HEK293 (cell line): ENCODE measurements around the gene CLEC12A.

Source experiments
- CTCF ChIA-PET: fragments of 350-600 bp; formaldehyde crosslinking; extraction: SDS; loops from one replicate; lab custom pipeline; 2021; ENCODE audit warnings: antibody characterized with exemption; lab: Yijun Ruan, JAX
- POLR2A ChIA-PET: fragments of 300-600 bp; formaldehyde crosslinking; extraction: SDS; loops from one replicate; lab custom pipeline; 2020; ENCODE audit warnings: antibody characterized with exemption, inconsistent platforms; lab: Yijun Ruan, JAX
- H3K27ac ChIP-seq: fragments of 200-500 bp; sonication (Bioruptor generic); 2 replicates; pipeline ENCODE4 v1.5.1; 2014; ENCODE audit warnings: low read depth, low read length, control low read depth, inconsistent platforms; ENCODE audit errors: extremely low read depth
- H3K36me3 ChIP-seq, 2 experiments: fragments of 200-500 bp in 1 of 2; sonication (Bioruptor generic) in 1 of 2; 1 replicate in 1 of 2; 2 replicates in 1 of 2; pipeline ENCODE4 v1.5.1; 2014 to 2017; ENCODE audit warnings: inconsistent platforms in 2 of 2, low read length in 2 of 2; ENCODE audit not compliant: control insufficient read depth in 2 of 2, insufficient read depth in 1 of 2
- H3K4me1 ChIP-seq: fragments of 200-500 bp; sonication (Bioruptor generic); 2 replicates; pipeline ENCODE4 v1.5.1; 2014; ENCODE audit warnings: mild to moderate bottlenecking, low read length, inconsistent platforms; ENCODE audit not compliant: control insufficient read depth, insufficient read depth
- H3K4me3 ChIP-seq: 2 replicates; pipeline ENCODE4 v1.5.1; 2011; ENCODE audit warnings: low read depth, mild to moderate bottlenecking, control low read depth, low read length, moderate library complexity
- H3K9me3 ChIP-seq: fragments of 200-500 bp; sonication (Bioruptor generic); 2 replicates; pipeline ENCODE4 v1.5.1; 2014; ENCODE audit warnings: low read depth, low read length, inconsistent platforms; ENCODE audit not compliant: control insufficient read depth, insufficient read depth
- GLI2 ChIP-seq: fragments of 450-650 bp; formaldehyde crosslinking; IDR thresholded peaks from 2 replicates; pipeline ENCODE4; 2017; ENCODE audit warnings: missing biosample characterization, missing genetic modification characterization, low read depth, borderline replicate concordance
- GLIS1 ChIP-seq: fragments of 450-650 bp; formaldehyde crosslinking; IDR thresholded peaks from 2 replicates; pipeline ENCODE4 v1.5.1; 2016; ENCODE audit warnings: missing biosample characterization, missing genetic modification characterization
- GLIS2 ChIP-seq: fragments of 450-650 bp; formaldehyde crosslinking; IDR thresholded peaks from 2 replicates; pipeline ENCODE4 v1.5.1; 2016; ENCODE audit warnings: missing biosample characterization, missing genetic modification characterization
- KLF16 ChIP-seq: fragments of 450-650 bp; formaldehyde crosslinking; IDR thresholded peaks from 2 replicates; pipeline ENCODE4 v1.5.1; 2017; ENCODE audit warnings: missing biosample characterization, missing genetic modification characterization
- PRDM1 ChIP-seq: fragments of 450-650 bp; formaldehyde crosslinking; IDR thresholded peaks from 2 replicates; pipeline ENCODE4; 2016; ENCODE audit warnings: missing biosample characterization, missing genetic modification characterization
- WT1 ChIP-seq: fragments of 450-650 bp; formaldehyde crosslinking; IDR thresholded peaks from 2 replicates; pipeline ENCODE4 v1.5.1; 2016; ENCODE audit warnings: missing biosample characterization, missing genetic modification characterization
- YY1 ChIP-seq: fragments of 450-650 bp; formaldehyde crosslinking; IDR thresholded peaks from 2 replicates; pipeline ENCODE4 v1.5.1; 2018; ENCODE audit warnings: missing biosample characterization, missing genetic modification characterization
- ZBTB1 ChIP-seq: fragments of 450-650 bp; formaldehyde crosslinking; IDR thresholded peaks from 2 replicates; pipeline ENCODE4 v1.5.1; 2016; ENCODE audit warnings: missing biosample characterization, missing genetic modification characterization
- ZBTB7A ChIP-seq: fragments of 450-650 bp; formaldehyde crosslinking; IDR thresholded peaks from 2 replicates; pipeline ENCODE4 v1.5.1; 2016; ENCODE audit warnings: low read depth, missing biosample characterization, missing genetic modification characterization
- ZIC2 ChIP-seq: fragments of 450-650 bp; formaldehyde crosslinking; IDR thresholded peaks from 2 replicates; pipeline ENCODE4 v1.5.1; 2016; ENCODE audit warnings: missing biosample characterization, missing genetic modification characterization
- ZNF175 ChIP-seq: fragments of 450-650 bp; formaldehyde crosslinking; IDR thresholded peaks from 2 replicates; pipeline ENCODE4 v1.5.1; 2016; ENCODE audit warnings: missing biosample characterization, missing genetic modification characterization
- ZNF2 ChIP-seq: fragments of 450-650 bp; formaldehyde crosslinking; IDR thresholded peaks from 2 replicates; pipeline ENCODE4 v1.5.1; 2016; ENCODE audit warnings: missing biosample characterization, missing genetic modification characterization
- ZNF248 ChIP-seq: fragments of 450-650 bp; formaldehyde crosslinking; IDR thresholded peaks from 2 replicates; pipeline ENCODE4 v1.5.1; 2017; ENCODE audit warnings: missing biosample characterization, missing genetic modification characterization
- ZNF280D ChIP-seq: fragments of 450-650 bp; formaldehyde crosslinking; IDR thresholded peaks from 2 replicates; pipeline ENCODE4 v1.5.1; 2016; ENCODE audit warnings: missing biosample characterization, missing genetic modification characterization
- ZNF404 ChIP-seq: fragments of 450-650 bp; formaldehyde crosslinking; IDR thresholded peaks from 2 replicates; pipeline ENCODE4 v1.5.1; 2017; ENCODE audit warnings: missing biosample characterization, missing genetic modification characterization
- ZNF416 ChIP-seq: fragments of 450-650 bp; formaldehyde crosslinking; IDR thresholded peaks from 2 replicates; pipeline ENCODE4 v1.5.1; 2016; ENCODE audit warnings: missing biosample characterization, missing genetic modification characterization
- ZNF501 ChIP-seq: fragments of 450-650 bp; formaldehyde crosslinking; IDR thresholded peaks from 2 replicates; pipeline ENCODE4 v1.5.1; 2016; ENCODE audit warnings: missing biosample characterization, missing genetic modification characterization
- ZNF514 ChIP-seq: fragments of 450-650 bp; formaldehyde crosslinking; IDR thresholded peaks from 2 replicates; pipeline ENCODE4 v1.5.1; 2016; ENCODE audit warnings: missing biosample characterization, missing genetic modification characterization
- ZNF670 ChIP-seq: fragments of 450-650 bp; formaldehyde crosslinking; IDR thresholded peaks from 2 replicates; pipeline ENCODE4 v1.5.1; 2016; ENCODE audit warnings: missing biosample characterization, missing genetic modification characterization, low read depth
- TF ChIP-seq, protein P1 (sequence below): fragments of 450-650 bp; formaldehyde crosslinking; IDR thresholded peaks from 2 replicates; pipeline ENCODE4 v1.5.1; 2016; ENCODE audit warnings: missing biosample characterization, missing genetic modification characterization
- TF ChIP-seq, protein P2 (sequence below): fragments of 450-650 bp; formaldehyde crosslinking; IDR thresholded peaks from 2 replicates; pipeline ENCODE4 v1.5.1; 2016; ENCODE audit warnings: missing biosample characterization, missing genetic modification characterization
- TF ChIP-seq, protein P3 (sequence below): fragments of 450-650 bp; formaldehyde crosslinking; IDR thresholded peaks from 2 replicates; pipeline ENCODE4 v1.5.1; 2016; ENCODE audit warnings: missing biosample characterization, missing genetic modification characterization
- TF ChIP-seq, protein P4 (sequence below): fragments of 450-650 bp; formaldehyde crosslinking; IDR thresholded peaks from 2 replicates; pipeline ENCODE4 v1.5.1; 2016; ENCODE audit warnings: missing biosample characterization, missing genetic modification characterization

CLEC12A gene

GRCh38 chr12:9947674-9948073 is 23.5 kb upstream of the CLEC12A start:
- no peaks in the 10 kb centered on the region for H3K36me3 ChIP-seq
- no peak overlapping the region for H3K27ac ChIP-seq
- H3K9me3 ChIP-seq: no peaks in the 10 kb centered on the region
- TF ChIP-seq ZNF2 (tag by site-specific recombination) (no peak), GLI2 (tag by site-specific recombination) (no peak), ZNF670 (no peak), WT1 (tag by site-specific recombination) (no peak)
- CTCF ChIA-PET: no interaction called here
- no peaks in the 10 kb centered on the region; the same call in 1 of the 2 replicates for H3K4me1 ChIP-seq
- no peak overlapping the region for H3K4me3 ChIP-seq
- POLR2A ChIA-PET: no interaction called here

DNA sequence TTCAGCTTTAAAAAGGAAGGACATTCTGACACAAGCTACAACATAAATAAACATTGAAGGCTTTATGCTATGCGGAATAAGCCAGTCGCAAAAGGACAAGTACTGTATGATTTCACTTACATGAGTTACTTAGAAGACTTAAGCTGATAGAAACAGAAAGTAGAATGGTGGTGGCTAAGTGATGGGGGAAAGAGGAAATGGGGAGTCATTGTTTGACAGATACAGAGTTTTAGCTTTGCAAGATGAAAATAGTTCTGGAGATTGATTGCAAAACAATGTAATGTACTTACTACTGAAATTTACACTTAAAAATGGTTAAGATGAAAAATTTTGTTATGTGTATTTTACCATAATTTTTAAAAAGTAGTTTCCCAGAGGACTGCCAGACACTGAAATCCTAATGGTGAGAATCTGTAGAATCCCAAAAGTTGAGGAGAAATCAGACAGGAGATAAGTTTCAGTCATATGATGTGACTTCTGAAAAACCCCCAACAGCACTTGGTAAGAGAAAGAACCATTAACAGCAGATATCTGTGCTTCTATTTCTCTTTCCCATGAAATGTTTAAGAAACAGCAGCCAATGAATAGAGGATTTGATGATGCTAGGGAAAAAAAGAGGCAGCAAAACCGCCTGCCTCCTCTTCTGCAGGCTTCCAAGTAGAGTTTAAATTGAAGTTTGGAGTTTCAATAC is 22.5 kb upstream of the CLEC12A start:
- no peak overlapping the region for H3K27ac ChIP-seq
- H3K4me3 ChIP-seq: no peak overlapping the region
- POLR2A ChIA-PET: no interaction called here
- CTCF ChIA-PET: no interaction called here
- no peaks in the 10 kb centered on the region for H3K9me3 ChIP-seq
- H3K4me1 ChIP-seq: no peaks in the 10 kb centered on the region
- H3K36me3 ChIP-seq: no peaks in the 10 kb centered on the region
- no peak for TF ChIP-seq ZNF280D
- TF ChIP-seq, protein P1, sequence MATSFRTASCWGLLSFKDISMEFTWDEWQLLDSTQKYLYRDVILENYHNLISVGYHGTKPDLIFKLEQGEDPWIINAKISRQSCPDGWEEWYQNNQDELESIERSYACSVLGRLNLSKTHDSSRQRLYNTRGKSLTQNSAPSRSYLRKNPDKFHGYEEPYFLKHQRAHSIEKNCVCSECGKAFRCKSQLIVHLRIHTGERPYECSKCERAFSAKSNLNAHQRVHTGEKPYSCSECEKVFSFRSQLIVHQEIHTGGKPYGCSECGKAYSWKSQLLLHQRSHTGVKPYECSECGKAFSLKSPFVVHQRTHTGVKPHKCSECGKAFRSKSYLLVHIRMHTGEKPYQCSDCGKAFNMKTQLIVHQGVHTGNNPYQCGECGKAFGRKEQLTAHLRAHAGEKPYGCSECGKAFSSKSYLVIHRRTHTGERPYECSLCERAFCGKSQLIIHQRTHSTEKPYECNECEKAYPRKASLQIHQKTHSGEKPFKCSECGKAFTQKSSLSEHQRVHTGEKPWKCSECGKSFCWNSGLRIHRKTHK (tag by site-specific recombination): no peak
- no peak for TF ChIP-seq ZNF514 (tag by site-specific recombination)
- no peak for TF ChIP-seq ZIC2 (tag by site-specific recombination)
- no peak for TF ChIP-seq ZBTB7A
- TF ChIP-seq ZNF501 (tag by site-specific recombination): no peak
- TF ChIP-seq, protein P2, sequence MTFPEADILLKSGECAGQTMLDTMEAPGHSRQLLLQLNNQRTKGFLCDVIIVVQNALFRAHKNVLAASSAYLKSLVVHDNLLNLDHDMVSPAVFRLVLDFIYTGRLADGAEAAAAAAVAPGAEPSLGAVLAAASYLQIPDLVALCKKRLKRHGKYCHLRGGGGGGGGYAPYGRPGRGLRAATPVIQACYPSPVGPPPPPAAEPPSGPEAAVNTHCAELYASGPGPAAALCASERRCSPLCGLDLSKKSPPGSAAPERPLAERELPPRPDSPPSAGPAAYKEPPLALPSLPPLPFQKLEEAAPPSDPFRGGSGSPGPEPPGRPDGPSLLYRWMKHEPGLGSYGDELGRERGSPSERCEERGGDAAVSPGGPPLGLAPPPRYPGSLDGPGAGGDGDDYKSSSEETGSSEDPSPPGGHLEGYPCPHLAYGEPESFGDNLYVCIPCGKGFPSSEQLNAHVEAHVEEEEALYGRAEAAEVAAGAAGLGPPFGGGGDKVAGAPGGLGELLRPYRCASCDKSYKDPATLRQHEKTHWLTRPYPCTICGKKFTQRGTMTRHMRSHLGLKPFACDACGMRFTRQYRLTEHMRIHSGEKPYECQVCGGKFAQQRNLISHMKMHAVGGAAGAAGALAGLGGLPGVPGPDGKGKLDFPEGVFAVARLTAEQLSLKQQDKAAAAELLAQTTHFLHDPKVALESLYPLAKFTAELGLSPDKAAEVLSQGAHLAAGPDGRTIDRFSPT (tag by site-specific recombination): no peak
- no peak for TF ChIP-seq GLIS1 (tag by site-specific recombination)
- no peak for TF ChIP-seq ZNF416 (tag by site-specific recombination)

DNA sequence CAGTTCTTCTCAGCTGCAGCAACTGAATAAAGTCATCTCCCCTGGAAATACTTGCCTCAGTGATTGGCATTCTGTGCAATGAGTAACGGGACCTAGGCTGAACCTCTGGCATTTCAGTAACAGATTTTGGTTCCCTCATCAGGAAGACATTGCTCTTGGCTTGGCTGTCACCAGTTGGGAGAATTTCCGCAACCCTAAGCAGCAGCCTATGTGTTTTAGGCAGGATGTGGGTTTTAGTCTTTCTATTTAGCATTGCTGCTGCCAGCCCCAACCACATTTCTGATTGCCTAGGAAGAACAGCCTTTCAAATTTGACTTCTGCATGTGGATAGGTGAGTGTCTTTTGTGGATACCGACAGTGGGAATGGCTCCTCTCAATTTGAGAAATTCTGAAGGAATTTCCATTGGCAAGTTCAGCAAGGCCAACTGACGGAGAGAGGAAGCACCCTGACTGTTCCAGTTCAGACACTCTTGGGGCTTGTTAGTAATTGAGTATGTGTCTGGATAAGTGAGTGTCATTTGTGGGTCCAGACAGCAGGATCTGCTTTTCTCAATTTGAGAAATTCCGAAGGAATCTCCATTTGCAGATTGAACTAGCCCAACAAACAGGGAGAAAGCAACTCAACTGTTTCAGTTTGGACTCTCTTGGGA is 20.1 kb upstream of the CLEC12A start:
- Histone ChIP-seq H3K4me1 (no peaks in the 10 kb centered on the region), H3K4me3 (no peak overlapping the region), H3K9me3 (no peaks in the 10 kb centered on the region), H3K36me3 (no peaks in the 10 kb centered on the region), H3K27ac (no peak overlapping the region)
- ChIA-PET CTCF (no interaction called here), POLR2A (no interaction called here)
- TF ChIP-seq, protein P3, sequence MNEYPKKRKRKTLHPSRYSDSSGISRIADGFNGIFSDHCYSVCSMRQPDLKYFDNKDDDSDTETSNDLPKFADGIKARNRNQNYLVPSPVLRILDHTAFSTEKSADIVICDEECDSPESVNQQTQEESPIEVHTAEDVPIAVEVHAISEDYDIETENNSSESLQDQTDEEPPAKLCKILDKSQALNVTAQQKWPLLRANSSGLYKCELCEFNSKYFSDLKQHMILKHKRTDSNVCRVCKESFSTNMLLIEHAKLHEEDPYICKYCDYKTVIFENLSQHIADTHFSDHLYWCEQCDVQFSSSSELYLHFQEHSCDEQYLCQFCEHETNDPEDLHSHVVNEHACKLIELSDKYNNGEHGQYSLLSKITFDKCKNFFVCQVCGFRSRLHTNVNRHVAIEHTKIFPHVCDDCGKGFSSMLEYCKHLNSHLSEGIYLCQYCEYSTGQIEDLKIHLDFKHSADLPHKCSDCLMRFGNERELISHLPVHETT (tag by site-specific recombination): no peak
- TF ChIP-seq ZNF248 (tag by site-specific recombination) (no peak), ZNF175 (no peak), YY1 (tag by site-specific recombination) (no peak), ZBTB1 (tag by site-specific recombination) (no peak), KLF16 (tag by site-specific recombination) (no peak), PRDM1 (tag by site-specific recombination) (no peak), ZNF404 (no peak), GLIS2 (tag by site-specific recombination) (no peak)
- TF ChIP-seq, protein P4, sequence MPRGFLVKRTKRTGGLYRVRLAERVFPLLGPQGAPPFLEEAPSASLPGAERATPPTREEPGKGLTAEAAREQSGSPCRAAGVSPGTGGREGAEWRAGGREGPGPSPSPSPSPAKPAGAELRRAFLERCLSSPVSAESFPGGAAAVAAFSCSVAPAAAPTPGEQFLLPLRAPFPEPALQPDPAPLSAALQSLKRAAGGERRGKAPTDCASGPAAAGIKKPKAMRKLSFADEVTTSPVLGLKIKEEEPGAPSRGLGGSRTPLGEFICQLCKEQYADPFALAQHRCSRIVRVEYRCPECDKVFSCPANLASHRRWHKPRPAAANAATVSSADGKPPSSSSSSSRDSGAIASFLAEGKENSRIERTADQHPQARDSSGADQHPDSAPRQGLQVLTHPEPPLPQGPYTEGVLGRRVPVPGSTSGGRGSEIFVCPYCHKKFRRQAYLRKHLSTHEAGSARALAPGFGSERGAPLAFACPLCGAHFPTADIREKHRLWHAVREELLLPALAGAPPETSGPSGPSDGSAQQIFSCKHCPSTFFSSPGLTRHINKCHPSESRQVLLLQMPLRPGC: no peak
